NCI-H1105 (cell line): ENCODE data around the gene WDR1.

Experiments
- DNase-seq: peaks from one replicate; lab custom pipeline; 2025; lab: John Stamatoyannopoulos, UW

The WDR1 gene

DNA sequence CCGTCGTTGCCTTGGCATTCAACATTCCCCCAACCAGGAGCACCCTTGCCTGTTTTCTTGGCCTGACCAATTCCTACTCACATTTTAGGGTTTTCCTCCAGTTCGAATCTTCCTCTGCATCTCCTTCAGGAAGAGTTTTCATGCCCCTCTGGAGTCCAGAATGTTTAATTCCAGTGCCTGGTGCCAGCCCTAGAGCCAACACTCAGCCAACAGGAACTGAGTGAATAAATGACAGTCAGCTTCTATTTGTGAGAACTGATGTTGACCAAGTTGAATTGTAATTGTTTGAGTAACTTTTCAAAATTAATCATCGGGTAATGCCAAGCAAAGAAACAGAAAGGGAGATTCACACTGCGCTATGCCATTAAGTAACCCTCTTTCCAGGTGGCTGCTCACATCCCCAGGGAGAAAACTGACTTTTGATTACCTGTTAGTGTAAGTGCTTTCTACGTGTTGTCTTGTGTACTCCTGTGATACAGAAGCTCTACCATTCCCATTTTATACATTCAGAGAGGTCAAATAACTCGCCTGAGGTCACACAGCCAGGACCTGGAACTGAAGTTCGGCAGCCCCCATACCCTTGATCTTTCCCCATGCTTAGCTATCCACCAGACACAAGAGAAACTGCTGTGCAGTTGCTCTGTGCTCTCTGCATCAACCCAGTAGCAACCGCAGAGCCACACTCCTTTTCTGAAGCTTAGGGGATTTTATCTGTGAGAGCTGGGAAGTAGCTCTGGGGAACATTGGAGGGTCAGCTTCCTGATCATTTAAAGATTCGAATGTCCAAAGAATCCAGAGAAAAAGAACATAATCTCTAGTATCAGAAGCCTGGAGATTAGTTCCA is 76.3 kb downstream of the WDR1 start:
- no peak for DNase-seq

DNA sequence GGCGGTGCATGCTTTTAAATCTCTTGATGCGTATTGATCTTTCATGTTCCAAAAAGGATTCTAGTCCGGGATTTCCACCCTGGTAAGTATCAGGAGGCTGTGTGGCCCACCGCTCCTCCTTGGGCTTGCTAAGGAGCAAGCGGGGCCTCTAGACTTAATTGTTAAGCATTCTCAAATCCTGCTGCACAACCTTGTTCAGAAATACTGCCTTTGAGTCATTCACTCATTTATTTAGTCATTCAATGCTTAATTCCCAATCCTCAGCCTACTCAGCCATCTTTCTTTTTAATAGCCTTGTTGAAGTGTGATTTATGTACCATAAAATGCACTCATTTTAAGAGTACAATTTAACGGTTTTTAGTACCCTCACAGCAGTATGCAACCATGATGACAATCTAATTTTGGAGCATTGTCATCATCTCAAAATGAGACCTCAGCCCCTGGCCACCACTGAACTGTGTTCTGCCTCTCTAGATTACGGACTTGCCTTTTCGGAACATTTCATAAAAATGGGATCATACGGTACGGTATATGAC is 79.7 kb downstream of the WDR1 start:
- no peak for DNase-seq

DNA sequence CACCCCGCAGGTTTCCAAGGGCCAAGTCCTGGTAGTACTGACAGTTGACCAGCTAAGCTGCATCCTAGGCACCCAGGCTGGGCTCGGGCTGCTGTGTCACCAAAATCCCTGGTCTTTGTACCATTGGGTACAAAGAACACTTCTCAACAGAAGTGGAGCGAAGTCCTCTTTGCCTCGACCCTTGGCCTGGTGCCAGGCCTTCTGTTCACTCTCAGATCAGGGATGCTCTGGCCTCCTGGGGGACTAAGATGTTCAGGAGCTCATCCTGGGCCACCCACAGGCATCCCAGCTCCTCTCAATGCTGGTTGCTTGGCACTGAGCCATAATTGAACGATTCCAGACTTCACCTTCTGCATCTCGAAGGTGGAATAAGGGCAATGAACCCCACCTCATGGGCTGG is 81.5 kb downstream of the WDR1 start:
- DNase-seq, result no peak

DNA sequence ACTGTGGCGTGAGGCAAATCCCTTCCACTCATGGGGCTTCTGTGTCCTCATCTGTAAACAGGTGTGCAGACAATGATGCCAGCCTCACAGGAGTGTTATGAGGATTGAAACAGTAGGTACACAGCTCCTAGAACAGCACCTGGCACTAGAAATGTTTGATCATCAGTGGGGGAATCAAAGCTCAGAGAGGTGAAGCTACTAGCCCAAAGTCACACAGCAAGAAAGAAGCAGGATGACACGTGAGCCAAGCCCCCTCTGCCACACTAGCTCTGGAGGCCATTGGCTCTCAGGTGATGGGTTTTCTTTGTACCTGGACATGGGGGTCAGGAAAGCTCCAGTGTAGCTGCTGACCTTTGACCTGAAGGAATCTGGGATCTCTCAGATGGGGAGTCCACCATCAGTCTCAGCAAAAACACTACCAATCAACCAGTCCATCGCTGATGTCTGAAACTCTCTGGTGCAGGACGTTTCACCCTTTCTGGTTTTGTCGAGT is 81.9 kb downstream of the WDR1 start:
- no peak for DNase-seq

DNA sequence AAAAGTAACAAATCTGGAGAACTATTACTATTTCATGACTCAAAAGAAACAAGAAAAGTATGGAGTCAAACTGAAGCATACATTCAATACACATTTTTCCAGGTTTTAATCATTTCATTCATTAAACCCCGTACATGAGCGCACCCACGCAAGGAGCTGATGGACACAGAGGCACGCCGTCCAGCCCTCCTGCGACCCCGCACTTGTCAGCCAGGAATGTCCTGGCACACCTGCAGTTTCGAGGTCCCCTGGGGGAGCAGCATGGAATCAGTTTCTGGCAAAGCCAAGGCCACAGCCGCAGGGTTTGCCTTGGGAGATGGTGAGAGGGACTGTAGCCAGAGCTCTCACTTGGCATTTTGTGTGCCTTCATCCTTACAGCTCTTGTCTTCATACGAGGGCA is 82.5 kb downstream of the WDR1 start:
- DNase-seq, result no peak

DNA sequence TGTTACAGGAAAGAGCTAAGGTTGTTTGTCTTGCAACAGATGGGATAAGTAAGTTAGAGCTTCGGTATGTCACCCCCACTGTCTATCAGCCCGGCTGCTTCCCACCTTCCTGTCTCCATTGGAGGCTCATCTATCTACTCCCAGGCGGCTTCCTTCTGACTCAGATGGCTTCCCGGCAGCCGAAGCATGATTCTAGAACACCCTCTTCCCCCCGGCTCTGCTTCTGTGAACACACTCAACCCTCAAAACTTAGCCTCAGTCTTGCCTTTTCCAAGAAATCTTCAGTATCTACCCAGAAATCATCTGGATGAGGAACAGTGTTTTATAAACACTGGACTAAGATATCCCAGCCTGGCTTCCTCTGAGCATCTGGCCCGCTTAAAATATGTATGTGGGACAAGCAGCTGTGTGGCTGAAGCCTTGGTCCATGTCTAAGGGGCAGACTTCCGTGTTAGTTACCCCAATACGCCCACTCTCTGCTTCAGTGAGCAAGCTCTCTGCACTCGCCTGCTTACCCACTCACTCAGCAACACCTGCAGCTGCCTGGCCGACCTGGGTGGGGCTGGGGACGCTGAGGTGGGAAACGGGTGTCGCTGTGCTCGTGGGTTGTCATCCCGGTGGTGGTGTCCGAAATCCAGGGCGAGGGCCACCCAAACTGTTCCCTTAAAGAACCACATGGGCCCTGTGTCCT is 83.3 kb downstream of the WDR1 start:
- DNase-seq, result no peak

DNA sequence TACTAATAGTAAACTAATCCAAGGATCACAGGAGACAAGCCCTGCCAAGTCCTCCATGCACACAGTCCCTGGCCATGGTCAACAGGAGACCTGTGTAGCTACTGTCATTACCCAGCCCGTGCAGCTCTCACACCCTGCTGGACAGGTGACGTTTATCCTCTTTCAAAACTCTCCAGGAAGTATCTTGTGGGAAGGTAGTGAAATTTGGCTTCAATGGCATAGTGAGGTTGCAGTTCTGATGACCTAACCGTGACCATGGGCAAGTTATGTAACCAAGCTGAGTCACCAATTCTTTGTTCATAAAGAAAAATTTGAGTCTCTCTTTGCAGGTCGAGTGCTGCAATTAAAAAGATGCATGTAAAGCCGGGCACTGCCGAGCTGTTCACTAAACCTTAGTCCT is 84.0 kb downstream of the WDR1 start:
- no peak for DNase-seq

DNA sequence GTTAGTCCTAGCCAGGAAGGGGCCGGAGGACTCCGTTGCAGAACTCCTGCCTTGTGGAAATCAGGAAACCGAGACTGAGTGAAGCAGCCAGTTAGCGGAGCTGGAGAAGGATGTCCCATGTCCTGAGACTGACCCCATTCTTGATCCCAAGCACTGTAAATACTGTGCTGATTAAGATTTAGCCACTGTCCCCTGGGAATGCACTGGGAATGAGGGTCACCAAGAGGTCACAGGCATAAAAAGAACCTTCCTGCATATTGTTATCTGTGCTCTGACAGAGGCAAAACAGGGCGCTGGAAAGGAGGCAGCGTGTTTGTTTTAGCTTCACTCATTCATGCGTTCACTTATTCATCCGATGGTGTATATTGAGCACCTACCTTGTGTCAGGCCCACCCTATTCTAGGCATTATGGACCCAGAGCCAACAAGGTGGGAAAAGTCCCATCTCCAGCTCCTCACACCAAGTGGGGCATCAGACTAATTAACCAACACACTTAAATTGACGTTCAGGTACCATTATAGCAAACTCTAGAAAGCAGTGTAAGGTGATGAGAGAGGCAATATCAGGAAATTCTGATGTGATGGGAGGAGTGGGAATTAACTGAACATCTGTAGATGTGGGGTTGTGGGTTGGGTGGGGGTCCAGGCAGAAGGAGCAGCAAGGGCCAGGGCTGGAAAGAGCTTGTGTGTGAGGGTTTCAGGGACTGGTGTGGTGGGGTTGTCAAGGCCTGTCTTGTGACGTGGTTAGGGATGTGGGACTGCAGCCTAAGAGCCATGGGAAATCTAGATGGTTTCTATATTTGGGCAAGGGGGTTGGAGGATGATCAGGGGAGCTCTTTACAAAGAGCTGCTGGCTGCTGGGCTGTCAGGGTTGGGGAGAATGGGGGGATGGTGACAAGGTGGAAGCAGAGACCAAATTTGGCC is 84.7 kb downstream of the WDR1 start:
- no peak for DNase-seq

DNA sequence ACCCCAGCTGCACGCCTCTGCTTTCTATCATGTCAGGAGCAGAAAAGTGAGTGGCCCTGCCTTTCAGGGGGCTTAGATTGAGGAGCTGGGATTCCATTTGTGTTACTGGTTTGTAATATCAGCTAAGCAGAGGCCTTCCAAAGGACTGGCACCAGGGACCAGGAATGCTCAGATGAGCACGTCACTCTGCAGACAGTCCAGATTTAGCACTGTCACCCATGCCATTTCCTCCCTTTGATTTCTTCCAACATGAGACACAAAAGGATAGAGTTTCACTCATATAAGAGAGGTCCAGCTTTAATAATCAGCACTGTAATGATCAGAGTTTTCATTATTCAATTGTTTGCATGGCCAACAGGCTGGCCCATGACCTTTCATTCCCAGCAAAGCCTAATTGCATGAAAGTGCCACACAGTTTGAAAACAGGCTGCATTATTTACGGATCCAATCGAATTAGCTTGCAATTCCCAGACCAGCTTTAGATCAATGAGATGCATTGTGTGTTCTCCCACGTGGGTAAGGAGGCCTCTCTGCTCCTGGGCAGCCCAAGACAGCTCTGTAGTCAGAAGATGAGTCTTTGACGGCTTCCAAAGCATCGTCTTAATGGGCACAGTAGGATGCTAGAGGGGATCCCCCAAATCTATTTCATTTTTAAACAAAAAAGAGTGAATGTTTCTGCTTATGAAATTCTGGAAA is 85.5 kb downstream of the WDR1 start:
- no peak for DNase-seq

DNA sequence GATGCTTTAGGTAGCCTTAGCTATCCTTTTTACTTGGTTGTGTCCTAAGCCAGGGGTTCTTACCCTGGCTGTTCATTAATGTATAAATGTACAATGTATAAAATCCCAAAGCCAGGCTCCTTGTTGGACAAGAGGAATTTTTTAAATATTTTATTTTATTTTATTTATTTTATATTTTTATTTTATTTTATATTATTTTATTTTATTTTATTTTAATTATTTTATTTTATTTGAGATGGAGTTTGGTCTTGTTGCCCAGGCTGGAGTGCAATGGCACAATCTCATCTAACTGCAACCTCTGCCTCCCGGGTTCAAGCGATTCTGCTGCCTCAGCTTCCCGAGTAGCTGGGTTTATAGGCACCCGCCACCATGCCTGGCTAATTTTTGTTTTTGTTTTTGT is 87.2 kb downstream of the WDR1 start:
- DNase-seq, result no peak

DNA sequence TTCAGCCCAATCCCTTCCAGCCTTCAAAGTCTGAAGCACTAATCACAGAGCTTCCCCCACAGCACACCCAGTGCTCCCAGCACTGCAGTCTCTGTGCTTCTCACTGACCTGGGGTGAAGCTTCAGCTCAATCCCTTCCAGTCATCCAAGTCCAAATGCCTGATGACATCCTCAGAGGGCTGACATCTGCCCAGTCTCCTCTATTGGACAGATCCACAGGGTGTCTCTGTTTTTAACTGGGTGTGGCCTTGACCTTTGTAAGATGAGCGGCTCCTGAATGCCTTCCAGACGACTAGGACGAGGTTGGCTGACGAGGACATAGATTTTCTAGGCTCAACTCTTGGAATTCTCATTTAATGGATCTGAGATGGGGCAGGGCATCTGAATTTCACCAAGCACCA is 87.7 kb downstream of the WDR1 start:
- DNase-seq, result no peak

DNA sequence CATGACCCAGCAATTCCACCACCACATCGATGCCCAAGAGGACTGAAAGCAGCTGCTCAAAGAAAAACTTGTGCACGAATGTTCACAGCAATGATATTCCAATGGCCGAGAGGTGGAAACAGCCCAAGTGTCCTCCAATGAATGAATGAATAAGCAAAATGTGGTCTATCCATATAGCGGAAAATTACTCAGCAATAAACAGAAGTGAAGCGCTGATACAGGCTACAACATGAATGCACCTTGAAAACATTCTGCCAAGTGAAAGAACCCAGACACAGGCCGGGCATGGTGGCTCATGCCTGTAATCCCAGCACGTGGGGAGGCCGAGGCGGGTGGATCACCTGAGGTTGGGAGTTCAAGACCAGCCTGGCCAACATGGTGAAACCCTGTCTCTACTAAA is 90.1 kb downstream of the WDR1 start:
- no peak for DNase-seq

DNA sequence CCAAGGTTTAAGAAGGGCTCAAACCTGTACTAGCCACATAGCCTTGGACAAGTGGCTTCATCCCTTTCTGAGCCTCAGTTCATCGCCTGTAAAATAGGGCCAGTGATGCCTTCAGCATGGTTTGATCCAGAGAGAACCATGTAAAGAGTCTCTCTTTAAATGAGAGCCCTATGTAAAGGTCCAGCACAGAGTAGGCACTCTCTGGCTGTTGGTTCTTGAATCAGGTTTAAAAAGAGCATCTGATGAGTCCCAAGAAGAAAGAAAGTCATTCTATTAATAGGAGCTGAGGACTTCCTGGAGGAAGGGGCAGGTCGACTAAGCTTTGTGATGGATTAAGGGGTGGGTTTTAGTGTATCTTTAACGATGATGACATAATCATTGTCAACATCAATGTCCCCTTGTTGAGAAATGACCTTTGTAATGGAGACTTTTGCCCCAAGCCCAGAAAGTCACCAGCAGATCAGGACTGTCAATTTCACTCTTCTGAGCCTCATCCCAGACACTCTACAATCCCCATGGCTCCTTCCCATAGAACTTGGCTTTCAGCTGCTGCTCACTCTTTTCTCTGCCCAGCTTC is 91.3 kb downstream of the WDR1 start:
- DNase-seq, result no peak
